IPS-NIHi7 (cell line): ENCODE data around the gene PNKD.
"Not testable (repeated sequence)": the region's sequence is repeated elsewhere in the genome, so short reads cannot be mapped to it uniquely, and the experiment has no call there.

ENCODE experiments used
- DNase-seq: peaks from one replicate; pipeline ENCODE4 v3.0.0; 2012; ENCODE audit warnings: mixed read lengths; ENCODE audit errors: extremely low spot score

PNKD gene

DNA sequence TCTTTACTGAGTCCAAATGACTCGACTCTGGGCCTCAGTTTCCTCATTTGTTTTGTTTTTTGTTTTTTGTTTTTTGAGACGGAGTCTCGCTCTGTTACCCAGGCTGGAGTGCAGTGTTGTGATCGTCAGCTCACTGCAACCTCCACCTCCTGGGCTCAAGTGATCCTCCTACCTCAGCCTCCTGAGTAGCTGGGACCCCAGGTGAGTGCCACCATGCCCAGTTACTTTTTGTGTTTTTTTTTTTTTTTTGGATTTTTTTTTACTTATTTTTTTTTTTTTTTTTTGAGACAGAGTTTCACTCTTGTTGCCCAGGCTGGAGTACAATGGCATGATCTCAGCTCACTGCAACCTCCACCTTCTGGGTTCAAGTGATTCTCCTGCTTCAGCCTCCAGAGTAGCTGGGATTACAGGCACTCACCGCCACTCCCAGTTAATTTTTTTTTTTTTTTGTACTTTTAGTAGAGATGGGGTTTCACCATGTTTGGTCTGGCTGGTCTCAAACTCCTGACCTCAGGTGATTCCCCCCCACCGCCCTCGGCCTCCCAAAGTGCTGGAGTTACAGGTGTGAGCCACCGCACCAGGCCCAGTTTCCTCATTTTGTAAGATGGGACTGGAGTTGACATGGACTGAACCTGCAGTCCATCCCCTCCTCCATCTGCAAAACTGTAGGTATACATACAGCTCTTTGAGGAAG is 3.0 kb downstream of the PNKD start:
- DNase-seq = not testable (repeated sequence)

DNA sequence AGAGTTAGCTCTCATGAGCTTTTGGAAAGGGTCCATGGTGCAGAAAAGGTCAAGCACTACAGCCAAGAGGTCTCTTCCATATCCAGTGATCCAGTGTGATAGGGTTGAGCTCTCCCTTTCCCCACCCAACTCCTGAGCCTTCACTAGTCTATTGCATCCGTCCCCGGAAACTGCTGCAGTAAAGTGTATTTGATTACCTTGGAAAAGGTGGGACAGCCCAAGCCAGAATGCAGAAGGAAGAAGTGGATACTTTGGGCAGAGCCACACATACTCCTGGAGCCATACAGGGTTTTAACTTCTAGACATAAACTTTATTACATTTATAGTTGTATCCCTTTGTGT is 3.6 kb downstream of the PNKD start:
- no peak for DNase-seq

DNA sequence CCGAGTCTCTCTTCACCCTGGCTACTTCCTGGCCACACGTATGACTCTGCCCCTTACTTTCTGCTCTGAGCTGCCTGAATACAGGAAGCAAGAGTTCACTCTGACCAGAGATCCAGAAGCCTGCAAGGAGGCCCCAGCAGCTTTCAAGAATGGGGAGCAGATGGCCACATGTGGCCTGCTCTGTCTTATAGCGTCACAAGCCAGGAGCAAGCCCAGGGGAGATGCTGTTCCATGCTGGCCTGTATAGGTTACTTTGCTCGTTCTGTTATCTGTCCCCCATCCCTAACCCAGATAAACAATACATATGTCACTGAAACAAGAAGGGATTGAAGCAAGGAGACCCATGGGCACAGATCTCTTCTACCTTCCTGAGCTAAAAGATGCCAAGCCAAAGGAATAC is 4.3 kb downstream of the PNKD start:
- DNase-seq = no peak

DNA sequence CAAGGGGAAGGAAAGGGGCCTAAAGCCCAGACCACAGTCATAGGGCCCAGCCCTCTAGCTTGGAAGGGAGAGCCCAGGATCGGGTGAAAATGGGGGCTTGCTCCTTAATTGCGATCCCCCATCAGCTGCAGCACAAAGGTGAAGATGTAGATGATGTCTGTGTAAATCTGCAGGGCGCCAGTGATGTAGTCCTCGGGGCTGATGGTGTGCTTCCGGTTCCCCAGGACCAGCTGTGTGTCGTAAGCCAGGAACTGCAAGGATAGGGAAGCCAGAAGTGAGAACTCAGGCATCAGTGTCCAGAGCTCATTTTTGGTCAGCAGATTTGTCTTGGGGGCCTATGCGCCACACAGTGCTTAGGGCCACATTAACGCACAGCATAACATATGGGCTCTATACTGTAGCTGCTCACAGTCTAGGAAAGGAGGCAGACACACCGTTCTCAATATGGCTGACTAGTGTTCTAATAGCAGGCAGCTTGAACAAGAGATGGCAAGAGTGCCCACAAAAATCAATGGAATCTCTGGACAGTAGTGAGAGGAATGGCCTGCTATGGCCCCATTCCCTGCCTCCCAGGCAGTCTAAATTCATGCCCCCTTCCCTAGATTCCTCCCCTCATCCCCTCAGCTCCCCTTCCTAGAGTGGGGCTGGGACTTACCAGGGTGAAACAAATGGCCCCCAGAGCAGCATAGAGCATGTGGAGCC is 5.2 kb downstream of the PNKD start:
- DNase-seq = no peak

DNA sequence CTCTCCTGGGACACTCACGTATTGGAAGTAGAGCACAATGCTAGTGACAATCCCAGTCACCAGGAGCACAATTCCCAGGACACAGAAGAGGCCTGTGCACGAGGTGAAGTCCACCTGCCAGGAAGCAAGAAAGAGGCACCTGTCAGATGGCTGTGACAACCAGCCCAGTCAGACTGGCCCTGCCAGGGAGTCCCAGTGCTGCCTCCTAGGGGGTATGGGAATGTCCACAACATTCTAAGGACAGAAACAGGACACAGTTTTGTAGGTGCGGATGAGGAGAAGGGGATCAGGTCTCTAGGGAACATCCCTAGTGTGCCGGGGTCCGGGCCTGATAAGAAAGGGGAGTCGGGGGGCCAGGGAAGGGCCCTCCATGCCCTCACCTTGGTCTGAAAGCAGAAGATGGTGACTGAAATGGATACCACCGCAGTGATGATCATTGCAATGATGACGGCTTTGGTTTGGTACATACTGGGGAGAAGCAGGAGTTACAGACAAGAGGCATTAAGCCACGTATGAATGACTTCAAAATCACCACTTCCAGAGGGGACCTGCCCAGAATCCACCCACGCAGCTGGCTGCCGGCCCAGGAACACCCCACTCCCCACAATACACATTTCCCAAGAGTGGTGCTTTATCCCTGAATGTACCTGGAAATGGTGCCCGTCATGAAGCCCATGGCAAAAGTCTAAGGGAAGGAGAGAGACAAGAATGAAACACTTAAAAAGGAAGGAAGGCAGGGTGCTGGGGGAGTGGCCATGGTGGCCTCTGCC is 6.9 kb downstream of the PNKD start:
- DNase-seq = no peak

DNA sequence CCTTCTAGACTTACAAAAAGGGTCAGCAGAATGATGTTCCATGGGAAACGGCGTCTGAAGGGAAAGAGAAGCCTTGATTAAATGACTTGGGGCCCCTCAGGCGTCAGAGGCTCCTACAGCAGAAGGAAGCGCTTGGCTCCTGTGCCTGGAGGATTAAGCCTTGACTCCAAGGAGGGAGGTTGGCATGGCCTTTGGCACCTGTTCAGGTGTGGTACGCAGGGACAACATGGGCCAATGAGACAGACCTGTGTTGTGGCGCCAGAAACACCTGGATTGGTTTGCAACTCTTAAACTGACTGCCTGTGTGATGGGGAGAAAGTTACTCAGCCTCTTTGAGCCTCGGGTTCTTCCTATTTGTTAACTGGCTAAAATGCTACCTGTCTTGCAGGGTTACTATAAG is 7.6 kb downstream of the PNKD start:
- no peak for DNase-seq

DNA sequence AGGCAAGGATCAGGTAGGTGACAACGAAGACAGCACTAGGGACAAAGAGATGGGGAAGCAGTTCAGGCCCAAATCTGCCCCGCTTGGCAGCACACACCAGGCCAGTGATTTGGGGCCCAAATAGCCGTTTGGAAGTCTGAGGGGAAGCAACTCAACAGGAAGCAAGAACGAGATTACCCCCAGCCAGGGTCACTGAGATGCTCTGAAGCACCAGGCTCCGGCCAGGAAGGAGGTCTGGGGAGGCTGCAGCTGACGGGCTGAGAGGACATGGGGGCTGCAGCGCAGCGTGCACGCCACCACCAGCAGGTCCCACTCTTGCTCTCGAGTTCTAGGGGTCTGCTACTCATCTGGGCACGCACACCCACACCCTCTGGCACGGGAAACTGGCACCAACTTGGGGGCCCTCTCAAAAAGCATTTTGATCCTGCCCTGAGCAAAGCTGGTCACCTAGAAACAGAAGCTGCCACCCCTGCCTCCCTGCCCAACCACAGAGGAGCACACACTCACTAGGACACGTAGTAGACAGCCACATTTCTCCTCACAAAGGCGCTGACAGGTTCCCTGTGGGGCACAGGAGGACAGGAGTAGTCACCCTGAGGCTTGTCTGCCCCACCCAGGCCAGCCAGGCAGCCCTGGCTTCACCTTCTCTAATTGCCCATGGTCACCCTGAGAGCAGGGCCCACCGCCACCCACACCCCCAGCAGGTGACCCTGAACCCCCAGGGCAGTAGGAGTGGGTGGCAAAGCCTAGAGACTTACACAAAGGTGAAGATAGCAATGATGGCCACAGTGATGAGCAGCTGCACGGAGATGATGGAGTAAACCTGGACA is 8.4 kb downstream of the PNKD start:
- DNase-seq = no peak

DNA sequence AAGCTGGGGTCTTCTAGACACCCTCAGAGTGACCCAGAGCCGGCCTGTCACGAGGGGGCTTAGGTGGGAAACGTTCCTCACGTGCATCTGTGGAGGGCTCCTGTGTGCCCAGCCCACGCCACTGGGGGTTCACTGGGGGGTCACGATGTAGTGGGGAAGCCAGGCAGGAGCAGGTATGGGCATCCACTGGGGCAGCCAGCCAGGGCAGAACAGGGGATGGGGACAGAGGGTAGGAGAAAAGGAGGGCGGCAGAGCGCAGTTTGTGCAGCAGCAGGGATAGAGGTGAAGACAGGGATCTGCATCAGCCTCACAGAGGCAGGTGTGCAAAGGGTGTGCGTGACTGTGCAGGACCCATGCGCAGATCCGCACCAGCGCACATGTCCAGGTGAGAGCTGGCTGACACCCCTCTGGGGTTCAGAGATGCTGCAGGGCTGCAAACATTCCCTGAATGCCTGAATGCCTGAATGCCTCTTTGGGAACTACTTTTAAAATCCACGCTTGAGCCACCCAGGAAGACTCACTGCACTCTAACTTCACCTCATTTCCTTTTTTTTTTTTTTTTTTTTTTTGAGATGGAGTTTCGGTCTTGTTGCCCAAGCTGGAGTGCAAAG is 10.0 kb downstream of the PNKD start:
- DNase-seq = no peak

DNA sequence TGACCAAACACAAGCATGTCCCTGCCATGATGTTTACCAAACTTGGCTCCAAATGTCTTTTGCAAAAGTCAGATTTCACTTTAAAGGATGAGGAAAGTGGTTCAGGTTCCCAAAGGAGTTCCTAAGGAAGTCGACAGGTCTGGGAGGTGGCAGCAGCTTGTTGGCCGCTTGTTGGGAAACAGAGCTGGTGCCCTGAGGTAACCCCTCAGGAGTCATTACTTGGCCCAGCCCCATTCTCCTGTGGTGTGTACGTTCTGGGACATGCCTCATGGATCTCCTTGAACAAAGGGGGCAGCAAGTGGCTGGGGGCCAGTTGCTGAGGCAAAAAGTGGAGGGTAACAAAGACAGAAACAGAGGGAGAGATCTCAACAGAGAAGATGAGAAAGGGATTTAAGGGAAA is 11.1 kb downstream of the PNKD start:
- no peak for DNase-seq

DNA sequence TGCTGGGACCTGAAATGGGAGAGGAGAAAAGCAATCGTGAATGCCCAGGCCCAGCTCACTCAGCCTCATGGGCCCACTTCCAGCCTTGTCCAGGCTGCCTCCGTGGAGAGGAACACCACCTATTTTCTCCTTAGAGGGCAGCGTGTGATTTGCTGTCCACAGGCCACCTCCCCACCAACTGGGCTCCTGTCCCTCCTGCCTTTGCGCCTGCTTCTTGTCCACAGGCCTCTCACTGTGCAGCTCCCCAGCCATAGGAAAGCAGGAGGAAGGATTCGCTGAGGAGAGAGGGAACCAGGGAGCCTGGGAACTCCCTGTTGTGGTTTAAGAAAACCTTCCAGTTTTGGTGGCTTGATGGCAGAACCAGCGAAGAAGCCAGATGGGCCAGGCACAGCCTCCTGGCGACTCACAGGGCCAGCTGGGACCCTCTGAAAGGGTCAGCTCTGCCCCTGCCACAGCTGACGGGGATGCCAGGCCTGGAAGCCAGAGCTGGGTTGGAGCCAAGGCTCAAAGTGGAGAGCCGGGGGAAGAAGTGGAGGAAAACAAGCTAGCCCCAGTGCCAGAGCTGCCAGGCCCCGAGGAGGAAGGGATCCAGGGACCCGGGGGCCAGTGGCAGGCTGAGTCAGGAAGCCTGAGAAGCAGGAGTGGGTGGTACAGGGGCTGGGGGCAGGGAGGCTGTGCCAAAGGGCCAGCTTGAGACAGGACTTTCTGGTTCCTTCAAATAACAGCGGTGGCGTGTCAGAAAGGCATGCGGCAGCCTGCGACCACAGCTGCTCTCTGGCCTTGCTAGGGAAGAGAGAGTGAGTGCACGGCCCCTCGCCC is 12.1 kb downstream of the PNKD start:
- no peak for DNase-seq

DNA sequence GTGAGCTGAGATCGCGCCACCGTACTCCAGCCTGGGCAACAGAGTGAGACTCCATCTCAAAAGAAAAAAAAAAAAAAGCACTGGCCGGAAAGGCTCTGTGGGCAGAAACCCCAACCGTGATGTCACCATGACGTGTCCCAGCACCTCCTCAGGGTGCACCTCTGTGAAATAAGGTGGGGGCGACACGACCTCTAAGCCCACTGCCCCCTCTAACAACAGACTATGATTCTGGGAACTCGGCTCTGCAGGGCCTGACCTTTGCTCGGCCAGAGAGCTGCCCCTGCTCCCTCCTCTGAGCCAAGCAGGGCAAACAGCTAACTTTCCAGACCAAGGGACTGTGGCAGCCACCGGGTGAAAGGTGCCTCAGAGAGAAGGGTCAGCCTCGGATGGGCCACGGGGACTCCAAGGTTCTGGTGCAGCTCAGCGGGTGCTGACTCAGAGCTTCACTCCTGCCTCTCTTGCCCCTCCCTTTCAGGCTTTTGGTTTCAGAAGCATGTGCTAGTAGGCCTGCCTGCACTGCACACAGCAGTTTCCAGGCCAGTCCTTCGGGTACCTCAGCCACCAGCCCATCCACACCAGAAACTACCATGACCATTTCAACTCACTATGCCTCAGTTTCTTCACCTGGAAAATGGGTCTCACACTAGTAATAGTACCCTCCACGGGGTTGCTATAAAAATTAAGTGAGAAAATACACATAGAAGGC is 13.9 kb downstream of the PNKD start:
- no peak for DNase-seq

DNA sequence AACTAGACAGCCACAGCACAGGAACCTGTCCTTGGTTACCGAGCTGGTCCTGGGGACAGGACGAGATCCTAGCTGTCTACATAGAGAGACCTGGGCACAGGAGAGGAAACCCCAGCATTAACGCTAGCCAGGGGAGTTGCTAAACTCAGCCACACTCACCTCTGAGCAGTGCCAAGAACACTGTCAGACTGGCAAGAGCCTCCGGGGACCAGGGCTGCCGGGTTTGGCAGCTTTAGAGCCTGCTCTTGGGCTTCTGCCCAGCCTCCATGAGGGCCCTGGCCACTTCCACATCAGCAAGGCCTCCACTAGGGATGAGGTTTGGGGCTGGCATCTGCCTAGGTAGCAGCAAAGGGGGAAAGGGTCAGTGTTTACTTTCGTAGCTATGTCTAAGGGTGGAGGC is 15.3 kb downstream of the PNKD start:
- DNase-seq = no peak

DNA sequence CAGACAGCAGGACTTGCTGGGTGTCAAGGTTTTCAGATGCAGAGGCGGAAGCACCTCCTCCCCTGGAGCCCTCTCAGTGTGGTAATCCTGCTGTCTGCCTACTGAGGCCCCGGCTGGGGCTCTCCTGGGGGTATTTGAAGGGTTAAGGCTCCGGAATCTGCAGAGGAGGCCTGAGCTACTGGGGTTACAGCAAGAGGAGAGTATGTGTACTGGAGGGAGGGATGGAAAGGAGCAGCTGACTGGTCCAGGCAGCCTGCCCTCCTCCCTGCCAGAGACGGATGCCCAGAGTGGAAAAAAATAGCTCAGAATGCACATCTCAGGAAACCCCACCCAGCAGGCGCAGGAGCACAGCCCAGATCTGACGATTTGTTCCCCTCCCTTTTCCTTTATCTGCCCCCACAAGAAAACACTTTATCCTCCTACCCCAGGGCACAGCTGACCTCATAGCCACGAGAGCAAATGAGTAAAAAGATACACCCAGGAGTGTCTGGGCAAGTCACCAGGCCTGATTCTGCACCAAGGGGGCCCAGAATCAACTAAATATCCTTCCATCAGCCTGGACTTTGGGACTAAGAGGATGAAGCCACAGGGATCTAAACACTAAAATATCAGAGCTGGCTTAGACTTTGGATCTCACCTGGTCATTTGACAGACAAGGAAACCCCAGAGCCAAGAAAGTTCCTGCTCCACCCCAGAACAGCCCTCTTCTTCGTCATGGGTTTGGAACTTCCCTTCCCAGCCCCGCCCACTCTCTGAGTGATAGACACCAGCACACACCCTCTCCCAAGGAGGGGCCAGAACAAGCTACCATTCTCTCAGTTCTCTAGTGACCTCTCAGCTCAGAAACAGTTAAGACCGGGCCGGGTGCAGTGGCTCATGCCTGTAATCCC is 16.5 kb downstream of the PNKD start:
- DNase-seq = peak; percentile 89

DNA sequence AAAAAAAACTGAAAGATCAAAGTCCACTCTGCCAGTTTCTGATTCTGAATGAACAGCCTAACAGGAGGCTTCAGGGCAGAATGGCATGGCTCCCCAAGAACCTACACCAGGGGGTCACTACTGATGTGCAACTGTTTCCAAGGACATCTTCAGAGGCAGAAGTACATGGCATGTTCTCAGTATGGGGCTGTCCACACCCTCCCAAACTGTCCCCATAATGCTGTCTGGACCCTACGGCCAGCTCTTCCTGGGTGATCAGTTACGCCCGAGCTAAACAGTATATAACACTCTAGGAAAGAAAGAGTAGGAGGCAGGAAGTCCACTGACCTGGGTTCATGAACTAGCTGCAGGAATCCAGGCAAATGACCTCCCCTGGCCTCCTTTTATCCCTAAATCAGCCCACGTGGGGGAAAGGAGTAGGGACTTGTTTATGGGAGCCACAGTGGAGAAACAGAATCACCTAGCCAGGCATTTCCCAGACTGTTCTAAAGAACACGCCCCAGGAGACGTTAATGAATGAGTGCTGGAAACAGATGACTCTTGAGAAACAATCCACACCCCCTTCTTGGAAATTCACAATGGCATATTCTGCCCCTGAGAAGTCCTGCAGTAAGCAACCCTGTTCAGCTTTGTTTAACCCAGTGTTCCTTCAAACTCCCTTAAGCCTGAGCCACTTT is 19.5 kb downstream of the PNKD start:
- DNase-seq = no peak

DNA sequence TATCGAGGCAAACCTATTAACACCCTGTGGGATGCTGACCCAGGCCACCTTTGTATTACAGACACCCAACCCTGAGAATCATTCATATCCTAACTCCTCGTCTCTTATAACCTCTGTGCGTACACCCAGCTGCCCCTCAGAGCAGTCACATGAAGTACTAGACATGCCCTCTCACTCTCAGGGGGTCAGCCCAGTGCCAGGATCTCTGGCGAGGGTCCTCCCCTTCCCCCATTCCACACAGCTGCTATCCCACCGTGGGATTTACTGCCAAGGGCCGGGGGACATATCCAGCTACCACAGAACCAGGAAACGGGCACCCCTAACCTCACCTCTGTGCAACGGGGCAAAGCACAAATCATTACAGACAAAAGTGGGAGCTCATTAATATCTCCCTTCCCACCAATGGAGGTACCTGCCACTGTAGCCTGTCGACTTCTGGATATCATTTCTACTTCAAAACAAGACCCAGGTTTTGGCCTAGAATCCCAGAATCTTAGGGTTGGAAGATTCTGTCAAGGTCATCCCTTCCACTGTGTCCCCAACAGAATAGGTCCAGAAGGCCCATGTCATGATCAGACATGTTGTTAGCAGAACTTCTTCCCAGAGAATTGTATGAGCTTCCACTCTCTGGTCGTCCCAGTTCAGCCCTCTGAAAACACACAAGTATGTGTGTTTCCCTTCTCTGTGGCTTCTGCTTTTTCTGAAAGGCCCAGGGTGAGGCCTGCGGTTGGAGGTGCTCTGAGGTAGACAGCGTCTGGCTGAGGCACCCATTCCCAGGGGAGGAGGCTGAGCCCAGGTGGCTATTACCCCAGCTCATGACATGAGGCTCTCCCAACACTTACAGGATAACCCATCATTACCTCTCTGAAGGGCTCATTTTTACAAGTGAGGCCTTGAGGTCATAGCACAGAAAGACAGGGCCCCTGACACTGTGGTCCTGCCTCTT is 20.3 kb downstream of the PNKD start:
- no peak for DNase-seq

DNA sequence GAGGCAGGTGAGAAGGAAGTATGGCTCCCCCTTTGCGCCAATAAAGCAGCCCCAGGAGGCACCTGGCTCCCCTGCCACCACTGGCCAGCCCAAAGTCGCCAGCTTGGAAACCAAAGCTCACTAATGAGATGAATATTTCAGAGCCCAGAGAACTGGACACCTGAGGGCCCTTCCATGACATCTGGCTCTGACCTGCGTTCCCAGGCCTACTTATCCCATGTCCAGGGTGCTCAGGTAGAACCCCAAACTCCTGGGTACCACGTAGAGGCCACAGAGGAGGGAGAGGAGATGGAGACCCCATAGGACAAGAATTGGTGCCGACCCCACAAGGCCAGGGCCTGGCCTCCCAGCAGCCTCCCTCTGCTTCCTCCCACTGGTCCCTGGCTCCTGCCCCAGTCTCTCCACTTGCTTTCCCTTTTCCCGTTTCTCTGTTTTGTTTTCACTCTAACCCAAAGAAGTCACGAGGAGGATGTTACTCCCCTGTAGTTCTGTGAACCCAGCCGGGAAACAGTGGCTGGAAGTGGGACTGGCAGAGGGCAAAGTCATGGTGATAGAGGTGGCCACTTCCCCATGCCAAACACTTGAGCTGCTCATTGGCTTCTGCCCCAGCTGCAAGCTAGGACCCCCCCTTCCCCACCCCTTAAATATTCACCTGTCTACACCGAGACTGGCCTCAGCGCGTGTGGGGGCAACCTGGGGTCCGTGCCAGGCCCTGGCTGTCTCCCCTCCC is 21.2 kb downstream of the PNKD start:
- no peak for DNase-seq
